GM15510 (cell line): ENCODE data around the gene IL1R1.

Source experiments
- POLR2A ChIP-seq: IDR thresholded peaks from 3 replicates; pipeline ENCODE4 v1.6.1; 2011; ENCODE audit warnings: borderline replicate concordance; ENCODE audit not compliant: insufficient read length; ENCODE audit errors: extremely low read depth

IL1R1 gene

DNA sequence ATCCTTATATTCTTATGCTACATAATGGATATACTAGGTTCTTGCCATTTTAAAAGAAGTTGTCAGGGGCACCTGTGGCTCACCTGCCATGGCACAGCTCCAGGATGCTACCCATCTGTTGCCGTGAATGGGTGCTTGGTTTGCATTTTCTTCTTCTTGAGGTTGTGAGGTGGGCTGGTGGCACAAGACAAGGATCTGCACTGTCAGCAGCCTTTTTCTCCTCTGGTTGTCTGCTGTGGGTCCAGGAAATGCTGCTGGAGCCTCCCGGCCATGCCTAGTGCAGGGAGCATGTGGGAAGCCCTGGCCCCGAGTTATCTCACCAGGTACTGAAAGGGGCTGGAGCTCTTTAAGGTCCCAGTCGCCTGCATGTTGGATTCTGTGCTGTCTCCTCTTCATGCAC, 2.6 kb downstream of the IL1R1 start:
- TF ChIP-seq POLR2A: no peak

DNA sequence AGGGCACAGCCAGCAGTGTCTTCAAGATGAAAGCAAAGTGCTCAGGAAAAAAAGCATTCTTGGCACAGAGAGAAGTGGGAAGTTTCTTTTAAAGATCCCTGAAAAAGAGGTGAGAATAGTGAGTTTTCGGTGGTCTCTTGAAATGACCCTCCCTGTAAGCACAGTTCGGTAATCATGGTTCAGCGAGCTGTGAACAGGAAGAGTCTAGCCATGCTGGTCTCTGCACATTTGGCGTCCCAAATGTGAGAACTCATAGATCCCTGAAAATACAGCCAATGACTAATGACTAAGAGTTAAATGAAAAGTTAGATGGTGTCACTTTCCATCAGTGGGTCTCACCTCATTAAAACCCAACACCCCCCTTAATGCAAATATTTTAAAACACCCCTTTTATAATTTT, 3.4 kb downstream of the IL1R1 start:
- TF ChIP-seq POLR2A: no peak

DNA sequence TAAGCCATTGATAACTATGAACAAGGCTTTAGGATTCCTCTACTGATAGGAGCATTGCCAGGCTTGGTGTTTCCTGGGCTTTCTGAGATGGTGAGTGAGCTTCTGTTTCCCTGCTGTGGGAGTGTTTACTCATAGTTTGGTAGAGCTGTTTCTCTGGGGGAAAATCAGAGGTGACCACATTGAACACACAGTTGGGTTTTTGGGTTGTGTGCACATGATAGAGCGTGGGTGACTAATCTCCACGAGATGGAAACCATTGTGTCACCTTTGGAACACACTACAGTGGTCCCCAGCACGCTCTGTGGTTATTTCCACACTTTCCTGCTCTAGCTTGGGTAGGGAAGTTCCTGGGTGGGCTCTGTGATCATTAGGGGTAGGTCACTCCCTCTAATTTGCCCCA, 5.4 kb downstream of the IL1R1 start:
- no peak for TF ChIP-seq POLR2A

DNA sequence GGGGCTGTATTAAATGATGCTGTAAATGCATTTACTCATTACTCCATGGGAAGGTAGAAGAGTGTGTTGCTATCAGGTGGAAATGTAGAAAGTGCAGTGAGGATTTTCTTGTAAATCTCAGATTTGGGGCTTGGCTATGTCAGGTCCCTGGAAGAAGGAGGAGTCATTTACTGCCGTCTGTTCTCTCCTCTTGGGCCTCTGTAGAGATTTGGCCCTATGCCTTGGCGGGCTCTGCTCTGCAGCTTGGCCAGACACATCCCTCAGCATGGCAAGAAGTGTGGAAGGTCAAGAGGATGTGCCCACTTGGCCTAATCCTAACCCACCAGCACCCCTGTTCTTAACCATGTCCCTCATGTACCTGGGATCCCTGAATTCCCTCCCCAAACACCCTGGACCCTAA, 6.7 kb downstream of the IL1R1 start:
- TF ChIP-seq POLR2A: no peak

DNA sequence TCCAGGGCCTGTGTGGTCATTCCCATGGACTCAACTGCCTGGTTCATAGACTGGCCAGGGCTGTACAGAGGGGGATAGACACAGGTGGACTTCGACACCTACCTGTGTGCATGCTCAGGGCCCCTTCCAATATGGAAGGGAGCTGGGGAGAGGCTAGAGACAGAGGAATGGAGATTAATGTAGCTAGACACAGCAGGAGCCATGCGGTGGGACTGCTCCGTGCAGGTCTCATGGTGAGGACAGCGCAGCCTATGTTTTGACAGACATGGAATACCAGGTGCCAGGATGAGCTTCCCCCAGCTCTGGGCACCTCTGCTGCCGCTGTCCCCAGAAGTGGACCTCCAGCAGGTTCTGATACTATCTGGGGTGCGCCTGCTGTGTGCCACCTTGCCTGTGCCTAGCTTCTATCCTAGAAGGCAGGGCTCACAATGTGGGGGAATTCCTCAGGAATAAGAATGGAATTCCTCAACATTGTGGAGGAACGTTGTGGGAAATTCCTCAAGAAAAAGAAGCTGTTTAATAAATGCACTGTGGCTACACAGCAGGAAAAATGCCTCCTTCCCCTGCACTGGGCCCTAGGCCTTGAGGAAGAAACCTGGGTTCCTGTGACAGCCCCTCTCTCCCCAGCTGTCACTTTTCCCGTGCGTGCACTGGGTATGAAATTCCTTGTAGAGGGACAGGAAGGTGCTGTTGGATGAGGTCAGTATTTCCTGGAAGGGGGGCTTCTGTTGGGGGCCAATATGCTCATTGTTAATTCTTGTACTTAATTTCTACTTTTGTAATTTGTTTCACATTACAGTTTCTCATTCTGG, 7.3 kb downstream of the IL1R1 start:
- TF ChIP-seq POLR2A: no peak

DNA sequence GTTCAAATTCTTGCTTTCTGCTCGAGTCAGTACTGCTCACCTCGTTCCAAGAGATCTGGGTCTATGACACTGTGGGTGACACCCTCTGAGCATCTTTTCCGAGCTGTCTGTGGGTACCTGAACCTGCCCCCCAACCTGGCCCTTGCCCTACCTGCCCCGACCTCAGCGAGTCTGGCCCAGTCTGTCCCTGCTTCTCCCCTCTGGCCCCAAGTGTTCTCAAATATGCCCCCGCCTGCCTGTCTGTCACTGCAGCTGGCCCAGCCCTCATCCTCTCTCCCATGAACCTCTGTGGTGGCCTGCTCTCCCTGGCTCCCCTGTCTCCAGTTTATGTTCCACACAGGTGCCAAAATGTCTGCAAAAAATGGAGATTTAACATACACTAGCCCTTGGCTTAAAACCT, 11.8 kb downstream of the IL1R1 start:
- TF ChIP-seq POLR2A: no peak

DNA sequence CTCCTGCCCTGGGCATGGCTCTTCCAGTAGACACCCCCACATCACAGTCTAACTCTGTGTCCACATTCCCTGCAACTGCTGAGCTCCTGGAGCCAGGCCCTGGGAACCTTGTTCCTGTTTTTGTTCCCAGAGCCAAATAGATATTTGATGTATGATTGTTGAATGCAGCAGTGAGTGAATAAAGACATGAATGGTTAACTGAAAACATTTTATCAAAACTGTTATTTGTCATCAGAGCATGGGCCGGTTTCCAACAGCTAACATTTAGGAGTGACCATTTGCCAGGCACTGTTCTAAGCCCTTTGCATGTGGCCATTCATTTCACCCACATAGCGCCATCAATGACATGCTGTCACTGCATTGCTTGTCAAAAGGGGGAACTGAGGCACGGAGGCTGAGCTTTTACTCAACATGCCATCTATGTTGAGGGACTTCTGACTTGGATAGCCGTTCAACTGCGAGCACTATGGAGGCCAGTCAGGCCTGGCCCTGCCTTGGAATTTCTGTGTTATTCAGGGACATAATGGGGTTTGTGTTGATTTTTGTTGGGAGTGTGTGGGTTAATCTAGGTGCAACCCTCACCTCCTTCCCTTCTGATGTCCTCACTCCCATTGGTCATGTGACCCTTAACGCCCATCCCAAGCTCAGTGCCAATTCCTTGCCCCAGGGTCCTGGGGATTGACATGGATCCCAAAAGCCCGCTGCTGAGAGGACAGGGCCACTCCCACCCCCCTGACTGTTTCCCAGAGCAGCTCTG, 12.6 kb downstream of the IL1R1 start:
- TF ChIP-seq POLR2A: no peak

DNA sequence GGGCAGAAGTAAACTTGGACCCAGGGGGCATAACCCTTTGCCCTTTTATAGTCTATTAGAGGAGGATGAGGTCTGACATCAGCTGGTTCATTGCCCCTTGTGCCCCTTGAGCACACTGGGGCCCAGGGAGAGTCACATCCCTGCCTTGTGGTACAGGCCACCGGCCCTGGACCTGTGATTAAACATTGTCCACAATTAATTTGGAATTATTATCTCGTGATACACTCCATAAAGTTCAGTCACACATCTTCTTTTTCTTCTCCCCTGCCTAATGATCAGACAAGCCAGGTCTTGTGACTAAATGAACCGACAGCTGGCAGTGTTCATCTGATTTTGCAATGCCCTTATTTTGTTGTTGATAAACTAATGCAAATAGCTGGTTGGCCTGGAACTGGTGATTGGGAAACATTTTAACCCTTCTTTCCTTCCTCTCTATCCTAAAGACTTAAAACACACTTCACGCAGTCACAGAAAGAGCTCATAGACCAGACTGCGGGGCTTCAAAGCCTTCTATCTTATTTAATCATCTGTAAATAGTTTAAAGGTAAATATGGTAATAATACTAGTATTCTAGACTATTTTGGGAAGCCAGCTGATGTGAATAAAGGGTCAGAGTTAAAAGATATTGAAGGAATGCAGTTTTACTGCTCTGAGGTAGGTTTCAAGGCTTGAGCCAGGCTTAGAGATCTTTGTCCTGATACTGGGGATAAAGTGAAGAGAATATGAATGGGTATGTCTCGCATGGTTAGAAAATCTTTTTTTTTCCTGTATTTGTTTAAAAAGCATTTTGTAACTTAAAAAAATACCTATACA, 13.4 kb downstream of the IL1R1 start:
- TF ChIP-seq POLR2A: no peak

DNA sequence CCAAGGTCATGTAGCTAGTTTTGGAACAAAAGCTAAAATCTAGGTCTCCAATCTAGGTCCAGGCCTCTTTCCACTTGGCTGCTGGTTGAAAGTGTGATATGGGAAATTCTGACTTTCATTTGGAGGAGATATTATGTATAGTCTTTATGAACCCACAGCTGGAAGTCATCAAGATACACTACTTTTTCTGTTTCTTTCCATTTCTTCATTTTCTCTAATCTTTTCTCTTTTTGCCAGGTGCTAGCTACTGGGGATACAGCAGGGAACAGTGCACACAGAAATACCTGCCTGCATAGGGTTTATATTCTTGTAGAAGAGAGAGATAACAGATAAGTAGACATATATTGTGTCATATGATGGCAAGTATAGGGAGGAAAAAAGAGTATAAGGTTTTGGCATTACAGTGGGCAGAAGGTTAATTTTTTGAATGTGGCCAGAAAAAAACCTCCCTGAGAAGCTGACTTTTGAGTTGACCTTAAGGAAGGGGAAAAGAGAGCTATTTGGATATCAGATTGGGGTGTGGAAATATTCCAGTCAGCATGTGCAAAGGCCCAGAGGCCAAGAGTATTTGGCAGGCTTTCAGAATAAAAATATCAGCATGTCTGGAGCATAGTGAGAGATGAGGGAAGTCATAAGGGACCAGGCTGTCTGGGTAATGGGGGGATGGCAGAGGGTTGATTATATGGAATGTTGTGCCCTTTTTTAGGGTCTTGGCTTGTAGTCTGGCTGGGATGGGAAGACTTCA, 15.6 kb downstream of the IL1R1 start:
- no peak for TF ChIP-seq POLR2A

DNA sequence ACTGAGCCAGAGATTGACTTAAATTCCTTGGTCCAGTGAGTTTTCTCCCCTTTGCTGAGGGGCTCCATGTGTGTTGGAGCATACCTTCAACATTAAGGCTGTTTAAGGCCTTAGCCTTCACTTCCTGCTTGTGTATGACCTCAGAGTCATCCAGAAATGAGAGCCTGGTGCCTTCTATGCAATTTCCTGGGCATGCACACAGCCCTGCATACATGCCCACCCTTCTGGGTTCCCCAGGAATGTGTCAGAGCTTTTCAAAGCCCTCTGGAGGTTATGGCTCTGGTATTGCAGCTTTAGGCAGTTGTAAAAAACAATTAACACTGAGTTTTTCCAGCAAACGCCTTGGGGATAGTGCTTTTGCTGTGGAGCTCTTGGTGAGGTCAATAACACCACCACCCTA, 16.7 kb downstream of the IL1R1 start:
- no peak for TF ChIP-seq POLR2A

DNA sequence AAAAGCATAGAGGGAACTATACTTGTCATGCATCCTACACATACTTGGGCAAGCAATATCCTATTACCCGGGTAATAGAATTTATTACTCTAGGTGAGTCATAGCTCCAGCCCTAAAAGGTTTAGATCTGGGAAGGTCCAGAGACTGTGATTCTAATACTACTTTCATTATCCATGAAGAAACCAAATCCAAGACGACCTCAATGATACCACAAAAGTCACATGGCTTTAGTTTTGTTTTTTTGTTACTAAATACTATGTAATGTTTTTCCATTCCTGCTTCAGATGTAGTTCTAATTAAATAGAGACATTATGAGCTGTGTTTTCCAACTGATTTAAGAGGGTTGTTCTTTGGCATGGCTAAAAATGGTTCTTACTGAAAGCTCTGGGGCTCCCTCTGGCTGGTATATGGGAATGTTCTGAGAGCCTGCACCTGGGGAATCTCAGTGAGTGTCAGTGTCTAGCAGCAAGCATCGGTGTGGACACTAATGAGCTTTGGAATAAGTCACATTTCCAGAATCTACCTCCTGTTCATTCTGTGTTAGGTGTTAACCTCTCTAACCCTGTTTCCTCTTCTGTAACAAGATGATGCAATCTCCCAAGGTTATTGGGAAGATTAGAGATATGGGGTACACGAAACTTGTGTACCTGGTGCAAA, 23.8 kb downstream of the IL1R1 start:
- TF ChIP-seq POLR2A: no peak

DNA sequence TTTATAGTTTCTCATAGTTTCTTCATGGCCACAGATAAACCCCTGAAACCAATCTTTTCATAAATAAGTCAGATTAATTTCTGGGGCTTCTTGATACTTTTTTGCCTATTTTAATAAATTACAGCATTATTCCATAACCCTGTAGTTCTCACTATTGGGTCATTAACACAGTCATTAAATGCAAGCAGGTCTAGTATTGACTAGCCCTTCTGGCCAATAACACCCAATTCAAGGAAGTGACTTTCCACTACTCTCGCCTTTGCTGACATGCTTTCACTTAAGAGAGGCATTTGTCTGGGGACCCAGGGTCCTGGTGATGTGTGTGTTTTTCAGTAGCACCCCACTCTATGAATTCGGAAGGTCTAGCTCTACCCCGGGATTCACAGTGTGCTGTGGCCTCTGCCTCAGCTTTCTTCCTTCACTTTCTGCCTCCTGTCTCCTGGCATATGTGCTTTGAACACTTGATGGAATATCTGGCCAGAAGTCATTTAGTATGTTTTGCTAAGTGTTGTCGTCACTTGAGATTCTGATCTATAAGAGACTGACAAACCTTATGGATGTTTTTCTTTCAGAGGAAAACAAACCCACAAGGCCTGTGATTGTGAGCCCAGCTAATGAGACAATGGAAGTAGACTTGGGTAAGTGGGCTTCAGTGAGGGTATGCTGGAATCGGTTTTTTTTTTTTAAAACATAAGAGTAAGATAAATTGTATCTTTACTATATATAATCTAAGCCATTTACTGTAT, 25.7 kb downstream of the IL1R1 start:
- TF ChIP-seq POLR2A: no peak

DNA sequence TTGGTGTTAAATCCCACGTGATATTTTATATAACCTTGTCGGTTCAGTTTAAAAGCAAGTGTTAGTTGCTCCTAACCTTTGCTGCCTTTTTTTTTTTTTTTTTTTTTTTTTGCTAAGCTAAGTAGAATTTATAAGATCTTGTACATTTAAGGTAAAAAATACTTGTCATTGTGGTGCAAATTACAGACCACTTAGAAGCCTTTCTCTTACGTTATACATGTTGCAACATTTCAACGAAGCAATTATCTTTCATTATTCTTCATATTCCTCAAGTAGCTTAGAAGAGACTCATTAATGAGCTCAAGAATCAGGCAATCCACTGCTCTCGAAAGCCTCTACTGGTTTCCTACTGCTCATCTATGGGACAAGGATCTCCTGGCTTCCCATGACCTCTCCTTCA, 29.4 kb downstream of the IL1R1 start:
- TF ChIP-seq POLR2A: no peak
